Stimulated activated memory B cell treated with anti-CD40 and anti-IgM and Interleukin-4, amounts not matched to agents 10 μg/mL and 1 μg/mL and 100 μg/mL, for 72 hours (primary cell): ENCODE results near the gene GALNT17.

Source experiments
- ATAC-seq: fragments of 150-1000 bp; cut with Tn5 transposase; 2 replicates; pipeline ENCODE4 v1.10.0; 2021
- H3K27ac Mint-ChIP-seq: one replicate; pipeline ENCODE4 v1.8.0; 2022; ENCODE audit warnings: mild to moderate bottlenecking, mixed read lengths
- H3K27me3 Mint-ChIP-seq: one replicate; pipeline ENCODE4 v1.8.0; 2022; ENCODE audit warnings: mixed read lengths
- H3K36me3 Mint-ChIP-seq: one replicate; pipeline ENCODE4 v1.8.0; 2022; ENCODE audit warnings: mixed read lengths
- H3K4me1 Mint-ChIP-seq: one replicate; pipeline ENCODE4 v1.8.0; 2022; ENCODE audit warnings: mixed read lengths
- H3K4me3 Mint-ChIP-seq: one replicate; pipeline ENCODE4 v1.8.0; 2022; ENCODE audit warnings: mild to moderate bottlenecking, moderate library complexity, mixed read lengths
- H3K9me3 Mint-ChIP-seq: one replicate; pipeline ENCODE4 v1.8.0; 2022; ENCODE audit warnings: mixed read lengths

The GALNT17 gene

GRCh38 chr7:71472962-71473361 lies 341.0 kb downstream of the GALNT17 start:
- ATAC-seq, result no peak
- H3K4me1 Mint-ChIP-seq, result no peaks in the 10 kb centered on the region
- no peak overlapping the region for H3K4me3 Mint-ChIP-seq
- no peaks in the 10 kb centered on the region for H3K36me3 Mint-ChIP-seq
- no peaks in the 10 kb centered on the region for H3K27me3 Mint-ChIP-seq
- peaks cover 10% of the 10 kb centered on the region for H3K9me3 Mint-ChIP-seq
- no peak overlapping the region for H3K27ac Mint-ChIP-seq

DNA sequence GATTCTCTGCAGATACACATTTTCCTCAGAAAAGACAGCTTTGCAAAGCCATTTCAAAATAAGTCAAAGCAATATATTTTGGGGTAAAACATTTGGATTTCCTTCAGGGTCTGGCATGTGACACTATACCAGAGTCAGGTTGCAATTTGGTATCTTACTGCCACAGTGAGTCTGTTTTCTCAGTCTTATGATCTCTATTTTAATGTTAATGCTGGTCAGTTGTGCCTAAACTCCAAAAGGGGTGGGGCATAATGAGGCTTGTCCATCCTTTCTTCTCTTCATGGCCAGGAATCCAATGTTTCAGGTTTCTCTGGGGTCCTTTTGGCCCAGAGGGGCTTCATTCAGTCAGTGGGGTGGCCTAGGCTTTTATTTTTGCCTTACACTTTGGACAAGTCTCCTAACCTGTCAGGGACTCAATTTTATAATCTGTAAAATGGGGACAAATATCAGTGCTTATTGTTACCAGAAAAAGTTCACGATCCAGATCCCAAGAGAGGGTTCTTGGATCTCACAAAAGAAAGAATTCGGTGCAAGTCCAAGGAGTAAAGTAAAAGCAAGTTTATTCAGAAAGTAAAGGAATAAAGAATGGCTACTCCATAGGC lies 341.5 kb downstream of the GALNT17 start:
- Mint-ChIP-seq H3K9me3 (peaks cover 10% of the 10 kb centered on the region), H3K27me3 (no peaks in the 10 kb centered on the region), H3K4me1 (no peaks in the 10 kb centered on the region), H3K36me3 (no peaks in the 10 kb centered on the region), H3K4me3 (no peak overlapping the region), H3K27ac (no peak overlapping the region)
- ATAC-seq, result no peak

DNA sequence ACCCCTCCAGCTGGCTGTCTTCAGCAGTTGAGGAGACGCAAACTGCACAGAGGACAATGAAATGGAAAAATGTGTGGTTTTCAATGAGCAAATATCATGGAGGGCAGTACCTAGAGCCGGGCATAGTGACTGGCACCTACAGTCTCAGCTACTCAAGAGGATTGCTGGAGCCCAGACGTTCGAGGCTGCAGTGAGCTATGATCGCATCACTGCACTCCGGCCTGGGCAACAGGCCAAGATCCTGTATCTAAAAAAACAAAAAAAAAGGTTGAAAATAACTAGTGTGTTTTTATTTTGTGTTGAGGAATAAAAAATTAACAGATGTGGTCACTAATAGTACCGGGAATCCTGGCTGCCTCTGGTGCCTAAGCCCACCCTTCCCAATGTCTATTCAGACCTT lies 345.5 kb downstream of the GALNT17 start:
- Mint-ChIP-seq H3K4me1 (no peaks in the 10 kb centered on the region), H3K9me3 (peaks cover 6% of the 10 kb centered on the region), H3K4me3 (no peak overlapping the region), H3K36me3 (no peaks in the 10 kb centered on the region), H3K27me3 (no peaks in the 10 kb centered on the region), H3K27ac (no peak overlapping the region)
- ATAC-seq, result no peak

DNA sequence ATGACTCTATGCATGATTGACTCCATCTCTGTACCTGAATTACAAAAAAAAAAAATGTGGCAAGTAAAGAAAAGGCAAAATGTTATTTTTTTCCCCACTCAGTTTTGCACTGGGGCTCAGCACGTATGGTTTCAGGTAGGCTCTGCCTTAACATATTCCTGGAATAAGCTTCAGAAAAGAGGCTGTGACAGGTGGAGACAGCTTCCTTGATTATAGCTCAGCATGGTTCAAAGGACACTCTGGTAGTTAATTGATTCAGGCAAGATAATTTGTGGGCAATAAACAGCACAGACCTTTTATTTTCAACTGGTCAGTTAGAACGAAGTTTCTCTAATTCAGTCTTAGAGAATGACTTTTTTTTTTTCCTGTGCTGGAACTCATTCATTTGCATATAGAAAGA lies 347.3 kb downstream of the GALNT17 start:
- Mint-ChIP-seq H3K4me3 (no peak overlapping the region), H3K4me1 (no peaks in the 10 kb centered on the region), H3K27ac (no peak overlapping the region), H3K27me3 (no peaks in the 10 kb centered on the region), H3K36me3 (no peaks in the 10 kb centered on the region), H3K9me3 (peaks cover 4% of the 10 kb centered on the region)
- ATAC-seq, result no peak

DNA sequence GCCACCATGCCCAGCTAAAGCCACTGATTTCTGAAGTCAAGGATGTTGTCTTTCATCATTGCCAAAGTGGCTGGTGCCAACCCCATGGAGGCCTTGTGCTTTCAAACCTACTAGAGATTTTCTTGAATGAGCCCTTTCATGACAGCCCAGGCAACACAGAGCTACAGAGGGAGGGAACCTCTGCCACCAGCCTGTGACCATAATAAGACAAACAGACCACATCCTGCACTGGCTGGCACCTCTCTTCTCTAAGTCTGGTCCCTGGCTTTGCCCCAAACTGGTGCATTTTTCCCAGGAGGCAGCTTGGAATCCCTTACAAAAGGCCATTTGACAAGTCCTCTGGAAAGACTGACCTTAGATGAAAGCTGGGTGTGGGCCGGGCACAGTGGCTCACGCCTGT lies 348.8 kb downstream of the GALNT17 start:
- Mint-ChIP-seq H3K27me3 (no peaks in the 10 kb centered on the region), H3K4me3 (no peak overlapping the region), H3K27ac (no peak overlapping the region), H3K9me3 (peaks cover 4% of the 10 kb centered on the region), H3K36me3 (no peaks in the 10 kb centered on the region), H3K4me1 (no peaks in the 10 kb centered on the region)
- ATAC-seq, result no peak

GRCh38 chr7:71482284-71482683 lies 350.3 kb downstream of the GALNT17 start:
- no peaks in the 10 kb centered on the region for H3K4me1 Mint-ChIP-seq
- H3K27ac Mint-ChIP-seq, result no peak overlapping the region
- no peaks in the 10 kb centered on the region for H3K36me3 Mint-ChIP-seq
- no peak for ATAC-seq
- no peaks in the 10 kb centered on the region for H3K9me3 Mint-ChIP-seq
- no peaks in the 10 kb centered on the region for H3K27me3 Mint-ChIP-seq
- H3K4me3 Mint-ChIP-seq, result no peak overlapping the region

DNA sequence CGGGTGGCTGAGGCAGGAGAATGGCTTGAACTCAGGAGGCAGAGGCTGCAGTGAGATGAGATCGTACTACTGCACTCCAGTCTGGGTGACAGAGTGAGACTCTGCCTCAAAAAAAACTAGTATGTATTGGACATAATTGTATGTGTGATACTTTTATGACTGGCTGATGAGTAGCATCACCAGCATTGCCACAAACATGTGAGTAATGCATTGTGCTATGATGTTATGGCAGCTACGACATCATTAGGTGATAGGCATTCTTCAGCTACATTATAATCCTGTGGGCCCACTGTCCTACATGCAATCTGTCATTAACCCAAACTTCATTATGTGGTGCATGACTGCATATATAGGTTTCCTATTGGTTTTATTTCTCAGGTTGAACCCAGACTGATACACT lies 352.4 kb downstream of the GALNT17 start:
- Mint-ChIP-seq H3K4me1 (no peaks in the 10 kb centered on the region), H3K27me3 (no peaks in the 10 kb centered on the region), H3K36me3 (no peaks in the 10 kb centered on the region), H3K9me3 (no peaks in the 10 kb centered on the region), H3K27ac (no peak overlapping the region), H3K4me3 (no peak overlapping the region)
- no peak for ATAC-seq

DNA sequence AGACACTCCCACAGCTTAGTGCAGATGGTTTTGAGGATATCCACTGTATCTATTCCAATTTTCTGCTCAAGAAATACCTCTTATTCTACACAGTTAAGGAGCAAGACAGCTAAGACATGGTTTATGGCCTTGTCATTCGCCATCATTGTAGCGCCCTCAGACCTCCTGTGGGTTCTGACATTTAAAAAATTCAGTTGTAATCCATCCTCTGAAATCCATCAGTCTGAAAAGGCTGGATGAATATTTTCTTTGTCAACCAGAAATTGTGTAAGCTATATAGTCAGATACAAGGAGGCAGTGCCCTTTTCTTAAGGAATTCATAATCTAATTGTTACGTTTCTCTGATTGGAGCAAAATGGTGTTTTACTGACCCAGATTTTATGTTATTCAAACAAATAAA lies 353.6 kb downstream of the GALNT17 start:
- Mint-ChIP-seq H3K27ac (no peak overlapping the region), H3K27me3 (no peaks in the 10 kb centered on the region), H3K9me3 (no peaks in the 10 kb centered on the region), H3K4me1 (no peaks in the 10 kb centered on the region), H3K4me3 (no peak overlapping the region), H3K36me3 (no peaks in the 10 kb centered on the region)
- ATAC-seq, result no peak

GRCh38 chr7:71486414-71486813 lies 354.5 kb downstream of the GALNT17 start:
- no peaks in the 10 kb centered on the region for H3K27me3 Mint-ChIP-seq
- ATAC-seq, result no peak
- H3K27ac Mint-ChIP-seq, result no peak overlapping the region
- H3K36me3 Mint-ChIP-seq, result no peaks in the 10 kb centered on the region
- H3K4me3 Mint-ChIP-seq, result no peak overlapping the region
- no peaks in the 10 kb centered on the region for H3K9me3 Mint-ChIP-seq
- H3K4me1 Mint-ChIP-seq, result no peaks in the 10 kb centered on the region

DNA sequence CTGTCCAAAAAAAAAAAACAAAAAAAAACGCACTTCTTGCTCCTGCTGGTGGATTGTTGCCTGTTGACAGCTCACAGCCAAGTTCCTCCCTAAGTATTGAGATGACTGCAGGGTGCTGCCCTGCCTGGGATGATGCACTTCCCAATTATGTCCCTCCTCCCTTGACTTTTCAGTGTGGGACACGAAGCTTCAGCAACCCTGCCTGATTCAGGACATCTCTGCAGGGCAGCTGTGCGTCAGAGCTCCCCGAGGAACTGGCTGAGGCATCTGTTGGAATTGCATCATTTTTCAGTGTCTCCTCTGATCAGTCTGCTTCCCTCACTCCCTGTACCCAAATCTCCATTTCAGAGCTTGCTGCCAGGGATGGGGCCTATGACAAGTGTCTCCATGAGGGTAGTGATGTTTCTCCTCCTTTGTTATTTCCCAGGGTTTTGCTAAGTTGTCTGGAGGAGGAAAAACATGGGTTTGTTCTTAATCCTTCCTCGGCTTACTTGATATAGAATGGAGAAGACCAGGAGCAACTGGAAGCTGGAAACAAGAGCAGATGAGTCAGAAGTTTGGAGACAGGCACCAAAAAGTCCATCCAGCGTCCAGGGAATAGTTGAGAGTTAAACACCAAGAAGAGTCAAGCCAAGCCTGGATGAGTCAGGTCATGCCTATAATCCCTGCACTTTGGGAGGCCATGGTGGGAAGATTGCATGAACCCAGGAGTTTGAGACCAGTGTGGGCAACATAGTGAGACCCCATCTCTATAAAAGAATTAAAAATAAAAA lies 355.1 kb downstream of the GALNT17 start:
- no peaks in the 10 kb centered on the region for H3K36me3 Mint-ChIP-seq
- no peaks in the 10 kb centered on the region for H3K4me1 Mint-ChIP-seq
- no peaks in the 10 kb centered on the region for H3K9me3 Mint-ChIP-seq
- no peaks in the 10 kb centered on the region for H3K27me3 Mint-ChIP-seq
- ATAC-seq, result no peak
- no peak overlapping the region for H3K27ac Mint-ChIP-seq
- H3K4me3 Mint-ChIP-seq, result no peak overlapping the region

- no peaks in the 10 kb centered on the region for H3K27me3 Mint-ChIP-seq
- no peak overlapping the region for H3K4me3 Mint-ChIP-seq
- no peaks in the 10 kb centered on the region for H3K9me3 Mint-ChIP-seq
- H3K36me3 Mint-ChIP-seq, result no peaks in the 10 kb centered on the region
- ATAC-seq, result no peak
- H3K4me1 Mint-ChIP-seq, result no peaks in the 10 kb centered on the region
- H3K27ac Mint-ChIP-seq, result no peak overlapping the region
Observed at GRCh38 chr7:71488308-71488707, 356.4 kb downstream of the GALNT17 start.

GRCh38 chr7:71491336-71491735 lies 359.4 kb downstream of the GALNT17 start:
- no peaks in the 10 kb centered on the region for H3K4me1 Mint-ChIP-seq
- H3K36me3 Mint-ChIP-seq, result no peaks in the 10 kb centered on the region
- no peak overlapping the region for H3K27ac Mint-ChIP-seq
- H3K9me3 Mint-ChIP-seq, result peaks cover 6% of the 10 kb centered on the region
- no peaks in the 10 kb centered on the region for H3K27me3 Mint-ChIP-seq
- no peak for ATAC-seq
- no peak overlapping the region for H3K4me3 Mint-ChIP-seq

DNA sequence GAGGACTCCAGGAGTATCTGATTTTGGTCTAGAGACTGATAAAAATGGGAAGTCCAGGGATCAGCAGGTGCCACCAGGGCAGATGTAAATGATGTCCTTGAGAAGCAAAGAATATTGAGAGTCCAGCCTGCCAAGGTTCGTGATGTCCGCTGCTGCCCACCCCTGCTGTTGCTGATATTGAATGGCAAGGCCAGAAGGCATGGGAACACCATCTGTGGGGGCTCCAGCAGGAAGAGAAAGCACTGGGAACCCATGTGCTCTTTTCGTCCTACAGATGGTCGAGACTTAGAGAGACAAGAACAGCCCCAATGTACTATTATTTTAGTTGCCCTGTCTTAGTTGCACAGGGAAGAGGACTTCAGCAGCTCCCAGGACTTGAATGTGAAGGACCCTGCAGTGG lies 363.9 kb downstream of the GALNT17 start:
- H3K4me3 Mint-ChIP-seq, result no peak overlapping the region
- ATAC-seq, result no peak
- no peaks in the 10 kb centered on the region for H3K27me3 Mint-ChIP-seq
- H3K36me3 Mint-ChIP-seq, result no peaks in the 10 kb centered on the region
- H3K4me1 Mint-ChIP-seq, result no peaks in the 10 kb centered on the region
- peaks cover 17% of the 10 kb centered on the region for H3K9me3 Mint-ChIP-seq
- H3K27ac Mint-ChIP-seq, result no peak overlapping the region

DNA sequence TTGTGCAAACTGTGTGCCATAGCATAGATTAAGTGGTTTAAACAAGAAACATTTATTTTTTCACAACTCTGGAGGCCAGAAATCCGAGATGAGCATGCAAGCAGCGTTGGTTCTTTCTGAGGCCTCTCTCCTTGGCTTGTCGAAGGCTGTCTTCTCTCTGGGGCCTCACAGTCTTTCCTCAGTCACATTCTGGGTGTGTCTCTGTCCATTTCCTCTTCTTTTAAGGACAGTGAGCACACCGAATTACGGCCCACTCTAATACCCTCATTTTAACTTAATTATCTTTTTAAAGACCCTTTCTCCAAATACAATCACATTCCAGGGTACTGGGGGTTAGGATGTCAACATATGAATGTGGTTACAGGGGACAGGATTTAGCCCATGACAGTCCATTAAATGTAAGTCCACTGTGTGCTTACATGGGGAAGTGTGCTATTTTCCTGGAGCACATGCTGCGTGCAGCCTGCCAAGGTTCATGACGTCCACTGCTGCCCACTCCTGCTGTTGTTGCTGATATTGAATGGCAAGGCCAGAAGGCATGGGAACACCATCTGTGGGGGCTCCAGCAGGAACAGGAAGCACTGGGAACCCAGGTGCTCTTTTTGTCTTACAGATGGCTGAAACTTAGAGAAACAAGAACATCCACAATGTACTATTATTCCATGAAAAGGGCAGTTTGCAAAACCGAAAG lies 365.5 kb downstream of the GALNT17 start:
- H3K27me3 Mint-ChIP-seq, result no peaks in the 10 kb centered on the region
- H3K27ac Mint-ChIP-seq, result no peak overlapping the region
- H3K4me3 Mint-ChIP-seq, result no peak overlapping the region
- H3K4me1 Mint-ChIP-seq, result no peaks in the 10 kb centered on the region
- no peaks in the 10 kb centered on the region for H3K36me3 Mint-ChIP-seq
- ATAC-seq, result no peak
- H3K9me3 Mint-ChIP-seq, result peaks cover 22% of the 10 kb centered on the region

GRCh38 chr7:71498381-71498780 lies 366.4 kb downstream of the GALNT17 start:
- H3K27me3 Mint-ChIP-seq, result no peaks in the 10 kb centered on the region
- H3K4me3 Mint-ChIP-seq, result no peak overlapping the region
- H3K36me3 Mint-ChIP-seq, result no peaks in the 10 kb centered on the region
- ATAC-seq, result no peak
- no peak overlapping the region for H3K27ac Mint-ChIP-seq
- peaks cover 26% of the 10 kb centered on the region for H3K9me3 Mint-ChIP-seq
- H3K4me1 Mint-ChIP-seq, result no peaks in the 10 kb centered on the region
